Hippocampal formation (tissue), 2 donors: Measurements from ENCODE around the gene GOLGA8Q.
"Not testable (repeated sequence)": the region's sequence is repeated elsewhere in the genome, so short reads cannot be mapped to it uniquely, and the experiment has no call there.

Source experiments
- DNase-seq, 2 donors: peaks; one replicate each; lab custom pipeline; 2025; lab: John Stamatoyannopoulos, UW

Gene GOLGA8Q

GRCh38 chr15:30551750-30552149 is at the start of gene GOLGA8Q:
Gene GOLGA8Q (plus strand): TSS chr15:30552050. CDS start chr15:30552078, 28 bp downstream.
- not testable (repeated sequence) for DNase-seq

- DNase-seq: not testable (repeated sequence)
Observed at GRCh38 chr15:30502904-30503781, 48.7 kb upstream of the GOLGA8Q start.

- DNase-seq: not testable (repeated sequence)
Observed at GRCh38 chr15:30504162-30504843, 47.5 kb upstream of the GOLGA8Q start.

- not testable (repeated sequence) for DNase-seq
Observed at GRCh38 chr15:30514545-30514944, 37.3 kb upstream of the GOLGA8Q start.

GRCh38 chr15:30523453-30524243 is 28.2 kb upstream of the GOLGA8Q start:
- DNase-seq: not testable (repeated sequence)

GRCh38 chr15:30525912-30526311 is 25.9 kb upstream of the GOLGA8Q start:
- not testable (repeated sequence) for DNase-seq

GRCh38 chr15:30529049-30529448 is 22.8 kb upstream of the GOLGA8Q start:
- DNase-seq: not testable (repeated sequence)

GRCh38 chr15:30566949-30567348 is 15.1 kb downstream of the GOLGA8Q start:
- not testable (repeated sequence) for DNase-seq

GRCh38 chr15:30573012-30573491 is 21.2 kb downstream of the GOLGA8Q start:
- not testable (repeated sequence) for DNase-seq

GRCh38 chr15:30579394-30579970 is 27.6 kb downstream of the GOLGA8Q start:
- DNase-seq: not testable (repeated sequence)

- not testable (repeated sequence) for DNase-seq
Observed at GRCh38 chr15:30580716-30581115, 28.9 kb downstream of the GOLGA8Q start.

- DNase-seq: not testable (repeated sequence)
Observed at GRCh38 chr15:30598953-30599352, 47.1 kb downstream of the GOLGA8Q start.

- not testable (repeated sequence) for DNase-seq
Observed at GRCh38 chr15:30603796-30604195, 51.9 kb downstream of the GOLGA8Q start, which contains the start of gene GOLGA8H. Gene GOLGA8H (plus strand): TSS chr15:30604028. CDS start chr15:30604126, 98 bp downstream.
